Stimulated activated CD4-positive, alpha-beta T cell treated with anti-CD3 and anti-CD28 coated beads, TNF-alpha, amount 100 ng/mL, for 1 hour (primary cell): Measurements from ENCODE around the gene BAAT.
"Not testable (repeated sequence)": the region's sequence is repeated elsewhere in the genome, so short reads cannot be mapped to it uniquely, and the experiment has no call there.

ENCODE experiments used
- DNase-seq, 3 donors: peaks; one replicate each; pipeline ENCODE4 v3.0.0-alpha.2; 2020; ENCODE audit warnings: low read depth in 3 of 3, low spot score in 1 of 3

Gene BAAT

DNA sequence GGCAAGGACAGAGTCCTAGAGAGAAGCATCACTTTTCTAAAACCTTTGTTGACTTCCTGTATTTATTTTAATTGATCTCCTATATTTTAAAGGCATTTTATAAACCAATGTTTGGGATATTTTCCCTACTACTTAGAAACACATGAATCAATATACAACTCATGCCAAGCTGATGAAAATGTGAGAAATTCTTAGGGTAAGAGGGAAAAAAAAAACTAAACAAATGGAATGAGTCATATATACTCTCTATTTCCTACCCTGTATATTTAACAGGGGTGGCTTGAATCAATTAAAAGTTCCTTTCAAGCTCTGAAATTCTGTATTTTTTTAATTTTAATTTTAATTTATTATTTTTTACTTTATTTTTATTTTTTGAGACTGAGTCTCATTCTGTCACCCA, 19.6 kb downstream of the BAAT start:
- DNase-seq, result no peak

DNA sequence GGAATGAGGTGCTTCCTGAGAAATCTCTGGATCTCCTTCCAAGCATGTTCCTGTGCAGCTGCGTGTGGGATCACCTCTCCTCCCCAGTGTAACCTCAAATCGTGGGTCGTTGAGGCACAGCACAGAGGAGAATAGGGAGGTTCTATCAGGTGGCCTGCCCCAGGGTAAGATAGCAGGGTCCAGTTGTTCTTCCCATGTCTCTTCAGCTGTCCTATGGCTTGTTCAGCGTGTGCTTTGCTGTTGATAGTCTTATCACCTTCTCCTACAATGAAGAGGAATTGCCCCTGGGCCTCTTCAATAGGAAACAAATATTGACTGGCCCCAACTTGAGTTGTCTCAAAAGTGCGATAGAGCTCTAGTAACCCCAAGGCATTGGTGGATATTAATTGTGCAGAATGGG, 22.4 kb downstream of the BAAT start:
- DNase-seq, result no peak

DNA sequence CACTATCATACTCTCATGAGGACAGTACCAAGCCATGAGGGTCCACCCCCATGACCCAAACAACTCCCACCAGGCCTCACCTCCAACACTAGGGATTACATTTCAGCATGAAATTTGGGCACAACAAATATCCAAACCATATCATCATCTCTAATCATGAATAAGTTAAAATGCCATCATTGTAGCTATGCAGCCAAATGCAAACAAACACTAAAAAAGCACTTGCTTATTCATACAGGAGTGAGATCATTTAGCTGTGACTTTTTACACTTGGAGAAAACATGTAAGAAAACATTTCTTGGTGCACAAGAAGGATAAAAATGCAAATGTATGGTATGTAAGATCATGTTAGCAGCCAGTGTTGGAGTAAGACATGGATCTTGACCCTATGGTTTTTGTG, 24.2 kb downstream of the BAAT start:
- DNase-seq, result no peak

DNA sequence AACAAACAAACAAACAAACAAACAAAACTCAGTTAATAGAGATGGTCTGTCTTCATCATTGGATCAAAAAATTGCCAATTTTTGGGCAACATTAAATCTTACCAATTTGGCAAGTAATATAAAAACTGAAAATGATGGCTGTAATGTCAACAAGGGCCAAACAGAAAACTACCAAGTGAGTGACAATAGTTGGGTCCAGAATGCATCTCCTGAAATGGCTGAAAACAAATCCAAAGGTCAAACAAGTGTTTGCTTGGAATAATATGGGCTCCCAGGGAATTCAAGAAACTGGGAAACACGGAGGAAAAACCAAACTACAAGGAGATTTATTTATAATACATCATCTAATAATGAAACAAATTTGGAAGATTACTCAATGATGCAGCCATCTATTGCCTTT, 25.1 kb downstream of the BAAT start:
- no peak for DNase-seq

DNA sequence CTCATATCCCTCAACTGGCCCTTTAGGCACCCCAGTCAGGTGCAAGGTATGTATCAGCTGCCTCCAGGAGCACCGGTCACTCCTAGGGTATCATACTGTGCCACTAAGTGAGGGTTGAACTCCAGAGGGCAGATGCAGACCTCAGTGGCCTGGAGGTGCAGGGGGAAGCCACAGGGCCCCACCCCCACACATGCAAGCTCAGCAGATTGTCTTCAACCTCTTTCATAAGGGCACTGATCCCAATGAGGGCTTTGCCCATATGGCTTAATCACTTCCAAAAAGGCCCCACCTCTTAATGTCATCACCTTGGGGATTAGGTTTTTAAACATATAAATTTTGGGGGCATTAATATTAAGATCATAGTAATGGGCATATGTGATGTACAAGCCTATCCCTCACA, 28.2 kb downstream of the BAAT start:
- no peak for DNase-seq

DNA sequence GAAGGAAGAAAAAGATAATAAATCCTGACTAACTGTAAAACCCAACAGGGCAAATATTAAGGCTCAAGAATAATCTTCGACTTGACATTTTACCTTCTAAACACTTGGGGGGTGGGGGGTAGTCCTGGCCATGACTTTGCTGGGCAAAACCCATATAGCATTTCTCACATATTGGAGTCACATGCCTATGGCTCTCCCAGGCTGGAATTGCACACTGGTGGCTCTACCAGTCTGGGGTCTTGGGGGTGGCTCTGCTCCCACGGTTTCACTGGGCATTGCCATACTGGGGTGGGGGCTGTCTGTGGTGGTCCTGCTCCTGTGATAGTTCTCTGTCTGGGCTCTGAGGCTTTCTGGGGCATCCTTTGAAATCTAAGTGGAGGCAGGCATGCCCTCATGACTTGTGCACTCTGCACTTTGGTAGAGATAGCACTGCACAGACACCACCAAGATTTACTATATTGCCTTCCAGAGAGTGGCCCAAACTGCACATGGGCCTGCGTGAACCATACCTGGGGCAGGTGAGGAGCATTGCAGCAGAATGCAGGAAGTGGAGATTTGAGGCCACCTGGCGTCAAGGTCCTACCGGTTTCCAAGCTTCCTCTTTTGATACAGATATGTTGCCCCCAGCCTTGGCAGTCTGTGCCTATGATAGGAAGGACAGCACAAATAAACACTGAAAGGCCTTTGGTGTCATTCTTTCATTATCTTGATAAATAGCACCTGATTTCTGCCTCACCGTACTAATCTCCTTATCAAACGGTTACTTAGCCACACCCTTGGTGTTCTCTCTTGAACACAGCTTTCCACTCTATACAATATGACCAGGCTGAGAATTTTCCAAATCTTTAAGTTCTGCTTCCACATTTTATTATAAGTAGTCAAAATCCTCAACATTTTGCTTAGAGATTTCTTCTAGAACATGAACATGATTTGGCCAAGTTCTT, 29.8 kb downstream of the BAAT start:
- no peak for DNase-seq

DNA sequence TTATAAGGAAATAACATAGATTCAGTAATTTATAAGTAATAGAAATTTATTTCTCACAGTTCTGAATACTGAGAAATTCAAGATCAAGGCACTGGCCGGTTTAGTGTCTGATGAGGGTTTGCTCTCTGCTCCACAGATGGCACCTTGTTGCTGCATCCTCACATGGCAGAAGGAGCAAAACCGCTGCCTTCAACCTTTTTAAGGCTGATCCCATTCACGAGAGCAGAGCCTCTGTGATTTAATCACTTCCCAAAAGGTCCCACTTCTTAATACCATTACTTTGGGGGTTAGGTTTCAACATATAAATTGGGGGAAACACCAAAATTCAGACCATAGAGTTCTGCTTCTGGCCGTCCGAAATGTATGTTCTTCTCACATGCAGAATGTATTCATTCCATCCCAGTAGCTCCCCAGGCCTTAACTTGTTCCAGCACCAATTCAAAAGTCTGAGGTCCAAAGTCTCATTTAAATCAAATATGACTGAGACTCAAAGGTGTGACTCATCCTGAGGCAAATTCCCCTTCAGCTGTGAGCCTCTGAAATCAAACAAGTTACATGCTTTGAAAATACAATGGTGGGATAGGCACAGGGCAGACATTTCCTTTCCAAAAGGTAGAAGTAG, 30.6 kb downstream of the BAAT start:
- DNase-seq, result no peak

DNA sequence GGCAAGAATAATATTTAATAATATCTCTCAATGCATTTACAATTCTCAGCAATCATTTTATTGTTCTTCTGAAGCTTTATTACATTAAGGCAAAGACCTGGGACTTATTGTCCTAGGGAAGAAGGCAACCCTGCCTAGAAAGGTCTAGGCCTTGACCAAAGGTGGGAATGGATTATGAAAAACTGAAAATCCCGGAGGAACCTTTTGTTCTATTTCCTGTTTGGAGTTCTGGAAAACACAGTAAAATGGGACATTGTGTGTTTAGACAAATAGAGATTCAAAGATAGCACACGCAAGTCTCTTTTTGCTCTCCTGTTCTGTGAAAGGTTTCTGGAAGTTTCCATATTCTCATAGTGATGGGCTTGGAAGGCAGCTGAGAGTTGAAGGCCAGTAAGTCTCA, 31.1 kb downstream of the BAAT start:
- DNase-seq, result no peak

DNA sequence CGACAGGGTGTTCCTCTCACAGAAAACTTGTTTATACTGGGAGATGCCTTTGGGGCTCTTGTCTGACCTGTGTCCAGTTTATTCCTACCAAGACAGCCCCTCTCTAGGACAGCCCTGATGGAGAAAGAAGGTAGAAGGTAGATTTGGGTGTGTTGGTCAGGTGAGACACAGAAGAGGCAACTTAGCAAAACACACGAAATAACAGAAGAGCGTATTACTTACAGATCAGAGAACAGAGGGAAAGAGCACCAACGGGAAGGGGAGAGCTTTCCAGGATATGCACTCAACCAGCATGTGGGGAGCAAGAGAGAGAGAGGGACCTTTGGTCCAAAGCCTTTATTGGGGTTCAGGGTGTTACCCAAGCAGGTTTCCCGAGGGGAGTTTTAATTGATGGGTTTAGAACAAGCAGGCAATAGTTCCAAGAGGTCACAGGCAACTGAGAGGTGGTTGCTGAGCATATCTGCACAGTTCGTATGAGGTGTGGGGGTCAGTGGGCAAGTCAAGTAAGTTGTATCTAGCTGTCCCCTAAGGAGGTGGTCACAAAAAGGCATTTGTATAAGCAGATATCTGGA, 31.8 kb downstream of the BAAT start:
- no peak for DNase-seq

DNA sequence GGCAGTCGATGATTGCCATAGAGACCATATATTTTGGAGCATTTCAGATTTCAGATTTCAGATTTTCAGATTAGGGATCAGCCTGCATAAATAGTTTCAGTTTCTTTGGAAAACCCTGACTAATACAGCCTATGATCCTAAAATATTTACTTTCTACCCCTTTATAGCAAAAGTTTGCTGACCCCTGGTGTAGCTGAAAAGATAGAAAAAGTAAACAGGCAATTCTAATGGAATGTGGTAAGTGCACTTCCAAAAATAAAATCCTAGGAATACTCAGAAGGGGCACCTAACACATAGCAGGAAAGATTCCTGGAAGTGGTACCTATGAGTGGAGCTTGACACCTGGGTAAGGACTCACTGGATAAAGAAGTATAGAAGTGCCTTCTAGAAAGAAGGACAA, 34.5 kb downstream of the BAAT start:
- DNase-seq, result no peak

DNA sequence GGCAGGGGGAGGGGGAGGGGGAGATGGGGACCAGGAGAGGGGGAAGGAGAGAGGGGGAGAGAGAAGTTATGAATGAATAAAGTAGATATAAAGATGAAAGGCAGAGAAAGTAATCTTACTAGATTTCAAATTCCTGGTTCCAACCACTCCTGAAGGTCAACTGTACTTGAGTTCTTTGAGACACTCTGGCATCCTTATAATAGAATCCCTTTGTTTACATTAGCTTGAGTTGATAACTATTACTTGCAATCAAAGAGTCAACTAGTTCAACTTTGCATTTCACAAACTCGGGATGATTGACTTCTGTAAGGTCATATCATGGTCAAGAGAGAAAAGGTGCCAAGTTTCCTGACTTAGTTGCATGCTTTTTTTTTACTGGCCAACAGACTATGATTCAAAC, 42.2 kb downstream of the BAAT start:
- no peak for DNase-seq

DNA sequence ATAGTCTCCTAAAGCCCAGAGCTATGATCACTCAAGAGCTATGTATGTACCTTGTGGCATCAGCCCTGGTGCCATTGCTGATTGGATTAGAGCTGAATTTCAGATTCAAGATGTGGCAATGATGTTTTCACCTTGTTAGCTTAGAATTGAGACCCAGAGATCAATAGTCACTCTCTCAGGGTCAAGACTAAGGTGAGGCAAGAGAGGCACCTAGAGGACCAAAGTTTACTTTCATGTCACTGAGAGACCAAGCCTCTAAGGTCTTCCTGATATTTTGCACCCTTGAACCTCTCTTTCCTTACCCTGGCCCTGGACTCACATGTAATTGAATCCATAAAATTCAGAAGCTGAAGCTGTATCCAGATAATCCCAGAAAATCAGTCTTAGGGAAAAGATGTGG, 42.8 kb downstream of the BAAT start:
- no peak for DNase-seq

DNA sequence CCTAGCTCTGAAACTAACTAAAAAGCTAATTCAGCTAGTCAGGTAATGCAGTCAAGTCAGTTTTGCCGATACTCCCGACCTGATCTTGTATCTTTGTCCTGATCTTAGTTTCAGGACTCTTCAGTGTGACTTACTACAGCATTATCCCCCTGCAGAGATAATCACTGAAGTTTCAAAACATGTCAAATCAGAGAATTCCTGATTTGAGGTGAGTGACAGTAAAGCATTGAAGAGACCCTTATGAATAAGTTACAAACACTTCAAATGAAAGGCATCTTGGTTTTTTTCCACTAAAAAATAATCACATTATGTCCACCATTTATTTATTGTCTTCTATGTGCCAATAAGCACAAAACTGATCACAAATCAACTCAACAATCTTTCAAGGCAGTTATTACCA, 47.6 kb downstream of the BAAT start:
- no peak for DNase-seq

DNA sequence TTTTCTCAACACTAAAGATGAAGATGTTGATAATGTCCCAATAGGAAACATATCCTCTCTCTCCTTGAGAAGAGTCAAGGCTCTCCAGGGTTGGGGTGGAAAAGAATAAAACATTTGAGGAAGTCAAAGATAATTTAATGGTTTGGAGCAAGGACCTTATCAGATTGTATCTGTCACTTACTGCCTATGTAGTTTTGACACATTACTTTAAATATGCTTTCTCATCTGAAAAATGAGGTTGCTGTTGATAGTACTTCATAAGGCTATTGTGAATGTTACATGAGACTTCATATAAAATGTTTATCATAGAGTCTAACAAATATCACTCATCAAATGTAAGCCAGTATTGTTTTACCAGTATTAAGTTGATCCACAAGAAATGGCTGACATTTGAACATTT, 48.7 kb downstream of the BAAT start:
- no peak for DNase-seq

DNA sequence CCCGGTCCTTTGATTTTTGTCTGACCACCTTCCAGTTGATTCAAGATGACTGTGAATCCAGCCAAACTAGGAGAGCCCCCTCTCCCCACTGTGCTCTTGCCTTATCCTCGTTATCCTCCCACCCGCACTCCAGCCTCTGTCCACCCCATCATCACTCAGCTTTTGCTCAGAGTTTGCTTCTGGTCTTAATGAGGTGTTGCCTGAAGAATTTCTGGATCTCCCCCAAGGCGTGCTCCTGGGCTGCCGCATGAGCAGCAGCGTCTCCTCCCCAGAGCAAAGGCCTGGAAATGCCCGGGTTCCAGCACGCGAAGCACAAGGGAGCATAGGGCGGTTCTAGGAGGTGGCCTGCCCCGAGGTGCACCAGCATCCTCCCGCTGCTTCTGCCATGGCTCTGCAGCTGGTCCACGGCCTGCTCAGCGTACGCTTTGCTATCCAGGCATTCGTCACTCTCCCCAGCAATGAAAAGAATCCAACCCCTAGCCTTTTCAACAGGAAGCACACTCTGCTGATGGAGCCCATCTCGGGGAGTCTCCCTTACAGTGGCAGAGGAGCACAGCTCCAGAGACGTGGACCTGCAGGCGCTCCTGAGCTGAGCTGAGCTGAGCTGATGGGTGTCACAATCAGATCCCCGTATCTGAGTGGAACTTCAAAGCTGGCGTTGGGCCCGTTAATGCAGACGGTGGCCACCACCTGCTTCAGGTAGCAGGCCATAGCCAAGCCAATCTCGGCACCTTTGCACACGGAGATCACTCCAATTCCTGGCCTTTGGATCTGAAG, 50.7 kb downstream of the BAAT start:
- no peak for DNase-seq

DNA sequence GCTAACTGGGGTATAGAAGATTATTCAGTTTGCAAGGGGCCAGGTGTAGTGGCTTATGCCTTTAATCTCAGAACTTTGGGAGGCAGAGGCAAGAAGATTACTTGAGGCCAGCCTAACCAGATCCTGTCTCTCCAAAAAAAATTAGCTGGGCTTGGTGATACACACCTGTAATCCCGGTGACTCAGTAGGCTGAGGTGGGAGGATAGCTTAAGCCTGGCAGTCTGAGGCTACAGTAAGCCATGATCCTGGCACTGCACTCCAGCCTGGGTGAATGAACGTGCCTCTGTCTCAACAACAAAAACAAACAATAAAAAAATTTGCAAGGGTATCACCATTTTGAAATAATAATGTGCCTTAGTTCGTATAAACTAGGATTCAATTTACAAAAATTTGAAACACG, 51.3 kb downstream of the BAAT start:
- DNase-seq, result no peak

DNA sequence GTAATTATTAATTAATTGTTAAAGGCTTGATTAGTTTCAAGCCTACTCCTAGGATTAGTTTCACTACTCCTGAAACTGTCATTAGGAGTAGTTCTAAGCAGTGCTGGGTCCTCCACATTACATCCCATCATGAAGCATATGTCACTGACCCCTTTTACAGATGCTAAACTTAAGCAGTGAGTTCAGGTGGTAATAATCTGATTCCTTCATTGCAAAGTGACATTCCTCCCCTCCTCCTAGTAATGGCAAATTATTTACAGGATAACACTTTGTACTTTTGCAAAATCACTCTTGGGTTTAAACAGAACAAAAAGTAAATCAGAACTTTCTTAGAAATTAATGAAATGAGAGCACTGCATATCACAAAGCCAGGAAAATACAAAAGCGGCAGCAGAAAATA, 52.4 kb downstream of the BAAT start:
- DNase-seq, result no peak

DNA sequence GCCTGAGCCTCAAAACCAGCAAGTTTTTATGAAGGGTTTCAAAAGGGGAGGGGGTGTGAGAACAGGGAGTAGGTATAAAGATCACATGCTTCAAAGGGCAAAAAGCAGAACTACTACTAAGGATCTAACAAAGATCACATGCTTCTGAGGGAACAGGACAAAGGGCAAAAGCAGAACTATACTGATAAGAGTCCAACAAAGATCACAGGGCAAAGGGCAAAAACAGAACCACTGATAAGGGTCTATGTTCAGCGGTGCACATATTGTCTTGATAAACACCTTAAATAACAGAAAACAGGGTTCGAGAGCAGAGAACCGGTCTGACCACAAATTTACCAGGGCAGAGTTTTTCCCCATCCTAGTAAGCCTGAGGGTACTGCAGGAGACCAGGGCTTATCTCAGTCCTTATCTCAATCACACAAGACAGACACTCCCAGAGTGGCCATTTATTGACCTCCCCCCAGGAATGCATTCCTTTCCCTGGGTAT, 57.3 kb downstream of the BAAT start:
- not testable (repeated sequence) for DNase-seq

DNA sequence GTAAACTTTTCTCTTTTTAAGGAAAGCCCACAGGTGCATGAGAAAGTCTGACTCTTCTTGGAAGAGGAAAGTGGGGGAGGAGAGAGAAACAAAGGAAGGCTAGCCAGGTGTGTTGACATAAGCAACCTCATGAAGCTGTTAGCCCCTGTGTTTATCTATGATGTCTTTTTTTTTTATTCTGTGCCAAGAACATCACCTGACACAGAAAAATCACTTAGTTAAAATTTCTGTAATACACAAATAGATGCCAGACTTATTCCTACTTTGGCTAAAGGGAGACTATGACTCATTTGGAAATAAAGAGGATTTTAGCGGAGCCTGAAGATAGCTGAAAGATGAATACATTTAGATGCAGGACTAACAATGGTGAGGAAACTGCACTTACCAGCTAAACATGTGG, 58.3 kb downstream of the BAAT start:
- no peak for DNase-seq

DNA sequence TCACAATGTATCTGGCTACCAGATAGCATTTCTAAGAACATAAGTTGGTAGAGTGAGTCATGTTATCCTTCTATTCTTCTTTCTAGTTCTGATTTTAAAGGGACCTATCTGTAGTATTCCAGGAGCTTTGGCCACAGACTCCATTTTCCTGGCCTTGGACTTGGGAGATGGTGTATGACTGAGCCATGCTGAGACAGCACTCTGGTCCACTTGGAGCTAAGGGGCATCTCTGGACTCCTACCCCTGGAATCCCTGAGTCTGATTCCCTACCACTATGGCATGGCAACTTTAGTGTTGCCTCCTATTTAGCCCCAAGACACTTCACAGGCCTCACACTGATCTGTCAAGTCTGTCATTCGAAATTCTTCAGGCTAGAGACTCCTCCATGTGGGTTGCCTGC, 58.8 kb downstream of the BAAT start:
- no peak for DNase-seq

DNA sequence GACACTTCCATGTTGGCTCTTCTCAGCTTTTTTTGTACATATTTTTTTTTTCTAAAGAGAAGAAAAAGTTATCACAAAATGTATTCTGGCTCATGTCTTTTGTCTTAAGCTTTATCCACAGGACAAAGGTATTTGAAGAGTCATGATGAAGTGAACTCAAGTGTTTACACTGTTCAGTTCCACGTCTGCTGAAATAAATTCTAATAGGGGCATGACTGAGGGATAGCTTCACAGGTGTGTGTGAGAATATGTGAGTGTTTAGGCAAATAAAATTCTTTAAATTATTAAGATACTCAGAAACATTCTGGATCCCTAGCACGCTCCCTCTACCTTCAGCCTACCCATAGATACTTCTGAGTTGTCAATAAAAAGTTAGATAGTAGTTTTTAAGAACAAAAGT, 59.8 kb downstream of the BAAT start:
- DNase-seq, result no peak
